Jurkat, Clone E6-1 (cell line): Measurements from ENCODE around the gene CHAD.

Experiments
- DNase-seq: peaks from one replicate; pipeline ENCODE4 v3.0.0-alpha.2; 2011; ENCODE audit warnings: low read depth, low spot score
- H3K4me3 ChIP-seq: 2 replicates; pipeline ENCODE4 v1.5.1; 2011; ENCODE audit warnings: mild to moderate bottlenecking, low read length, control low read depth, moderate library complexity

CHAD gene

GRCh38 chr17:50498021-50498874 is 29.6 kb upstream of the CHAD start:
- no peak overlapping the region for H3K4me3 ChIP-seq
- no peak for DNase-seq

- no peak overlapping the region for H3K4me3 ChIP-seq
- DNase-seq = no peak
These were observed 27.2 kb upstream of the CHAD start for GRCh38 chr17:50495918-50496317.

GRCh38 chr17:50495217-50495823 is 26.6 kb upstream of the CHAD start:
- no peak overlapping the region for H3K4me3 ChIP-seq
- no peak for DNase-seq

- no peak overlapping the region for H3K4me3 ChIP-seq
- DNase-seq = no peak
These were observed 25.1 kb upstream of the CHAD start for GRCh38 chr17:50493744-50494143.

GRCh38 chr17:50492214-50492613 is 23.5 kb upstream of the CHAD start:
- H3K4me3 ChIP-seq = no peak overlapping the region

GRCh38 chr17:50491505-50491904 is 22.8 kb upstream of the CHAD start:
- no peak for DNase-seq
- H3K4me3 ChIP-seq = no peak overlapping the region

More at GRCh38 chr17:50492214-50492613, 23.5 kb upstream of the CHAD start:
- no peak for DNase-seq

GRCh38 chr17:50488880-50489279 is 20.2 kb upstream of the CHAD start:
- H3K4me3 ChIP-seq = no peak overlapping the region
- DNase-seq = no peak

- H3K4me3 ChIP-seq = no peak overlapping the region
- no peak for DNase-seq
These were observed 18.8 kb upstream of the CHAD start for GRCh38 chr17:50487213-50488096.

- DNase-seq = no peak
These were observed 15.9 kb upstream of the CHAD start for GRCh38 chr17:50484386-50485155.

GRCh38 chr17:50483266-50483665 is 14.6 kb upstream of the CHAD start:
- H3K4me3 ChIP-seq = no peak overlapping the region

More at GRCh38 chr17:50484386-50485155, 15.9 kb upstream of the CHAD start:
- H3K4me3 ChIP-seq = no peak overlapping the region

GRCh38 chr17:50482516-50482915 is 13.8 kb upstream of the CHAD start:
- DNase-seq = peak; percentile 32
- H3K4me3 ChIP-seq = no peak overlapping the region

More at GRCh38 chr17:50483266-50483665, 14.6 kb upstream of the CHAD start:
- no peak for DNase-seq

GRCh38 chr17:50482110-50482509 is 13.4 kb upstream of the CHAD start:
- DNase-seq = no peak
- H3K4me3 ChIP-seq = no peak overlapping the region

- DNase-seq = no peak
These were observed 13.0 kb upstream of the CHAD start for GRCh38 chr17:50481648-50482047.

GRCh38 chr17:50480854-50481490 is 12.3 kb upstream of the CHAD start:
- no peak for DNase-seq
- no peak overlapping the region for H3K4me3 ChIP-seq

More at GRCh38 chr17:50481648-50482047, 13.0 kb upstream of the CHAD start:
- no peak overlapping the region for H3K4me3 ChIP-seq

GRCh38 chr17:50480142-50480764 is 11.6 kb upstream of the CHAD start:
- no peak for DNase-seq
- H3K4me3 ChIP-seq = peak overlapping the region; percentile 94

- H3K4me3 ChIP-seq = peak overlapping the region; percentile 94
- DNase-seq = peak; percentile 80
These were observed 11.0 kb upstream of the CHAD start for GRCh38 chr17:50479522-50480141.
